Measurements from ENCODE around the gene BPIFB3.

Gene BPIFB3, protein sequence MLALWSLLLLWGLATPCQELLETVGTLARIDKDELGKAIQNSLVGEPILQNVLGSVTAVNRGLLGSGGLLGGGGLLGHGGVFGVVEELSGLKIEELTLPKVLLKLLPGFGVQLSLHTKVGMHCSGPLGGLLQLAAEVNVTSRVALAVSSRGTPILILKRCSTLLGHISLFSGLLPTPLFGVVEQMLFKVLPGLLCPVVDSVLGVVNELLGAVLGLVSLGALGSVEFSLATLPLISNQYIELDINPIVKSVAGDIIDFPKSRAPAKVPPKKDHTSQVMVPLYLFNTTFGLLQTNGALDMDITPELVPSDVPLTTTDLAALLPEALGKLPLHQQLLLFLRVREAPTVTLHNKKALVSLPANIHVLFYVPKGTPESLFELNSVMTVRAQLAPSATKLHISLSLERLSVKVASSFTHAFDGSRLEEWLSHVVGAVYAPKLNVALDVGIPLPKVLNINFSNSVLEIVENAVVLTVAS

DNA sequence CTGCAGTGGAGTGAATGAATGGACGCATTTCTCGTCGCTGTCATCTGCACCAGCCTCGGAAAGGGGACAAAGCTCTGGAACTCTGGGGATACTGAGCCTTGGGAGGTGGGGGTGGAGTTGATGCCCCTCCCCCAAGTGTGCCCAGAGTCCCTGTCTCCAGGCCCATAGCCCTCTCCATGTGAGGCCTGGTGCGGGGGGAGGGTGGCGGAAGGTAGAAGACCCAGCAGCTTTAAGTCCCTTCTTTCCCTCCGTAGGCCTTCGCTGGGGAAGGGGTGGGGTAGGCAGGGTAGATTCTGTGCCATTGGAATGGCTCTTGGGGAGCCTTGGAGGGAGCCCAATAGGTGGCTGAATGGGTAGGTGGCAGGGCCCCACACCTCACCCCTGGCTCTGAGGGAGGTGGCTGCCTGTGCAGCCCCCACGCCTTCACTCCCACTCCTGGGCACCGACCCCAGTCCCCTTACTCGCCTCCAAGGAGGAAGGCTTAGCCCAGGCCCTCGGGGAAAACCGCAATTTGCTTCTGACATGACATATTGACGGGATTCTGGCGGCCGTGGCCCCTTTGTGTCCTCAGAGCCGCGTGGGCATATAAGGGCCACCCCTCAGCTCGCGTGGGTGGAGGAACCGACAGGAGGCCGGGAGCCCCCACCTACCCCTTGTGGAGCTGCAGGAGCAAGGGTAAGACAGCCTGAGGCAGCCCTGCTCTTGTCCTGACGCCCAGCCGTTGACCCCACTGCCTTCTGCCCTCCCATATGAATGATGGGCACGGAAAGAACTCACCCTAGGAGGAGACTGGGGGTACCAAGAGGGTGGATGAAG lies at the start of gene BPIFB3:
Gene BPIFB3, plus strand, starts transcription at position 613 of the 816 bp plus-strand sequence. CDS start 1,533 bp downstream, outside the sequence.
- H3K4me1 Mint-ChIP-seq, result no peaks in the 10 kb centered on the region
- TF ChIP-seq, protein P1, sequence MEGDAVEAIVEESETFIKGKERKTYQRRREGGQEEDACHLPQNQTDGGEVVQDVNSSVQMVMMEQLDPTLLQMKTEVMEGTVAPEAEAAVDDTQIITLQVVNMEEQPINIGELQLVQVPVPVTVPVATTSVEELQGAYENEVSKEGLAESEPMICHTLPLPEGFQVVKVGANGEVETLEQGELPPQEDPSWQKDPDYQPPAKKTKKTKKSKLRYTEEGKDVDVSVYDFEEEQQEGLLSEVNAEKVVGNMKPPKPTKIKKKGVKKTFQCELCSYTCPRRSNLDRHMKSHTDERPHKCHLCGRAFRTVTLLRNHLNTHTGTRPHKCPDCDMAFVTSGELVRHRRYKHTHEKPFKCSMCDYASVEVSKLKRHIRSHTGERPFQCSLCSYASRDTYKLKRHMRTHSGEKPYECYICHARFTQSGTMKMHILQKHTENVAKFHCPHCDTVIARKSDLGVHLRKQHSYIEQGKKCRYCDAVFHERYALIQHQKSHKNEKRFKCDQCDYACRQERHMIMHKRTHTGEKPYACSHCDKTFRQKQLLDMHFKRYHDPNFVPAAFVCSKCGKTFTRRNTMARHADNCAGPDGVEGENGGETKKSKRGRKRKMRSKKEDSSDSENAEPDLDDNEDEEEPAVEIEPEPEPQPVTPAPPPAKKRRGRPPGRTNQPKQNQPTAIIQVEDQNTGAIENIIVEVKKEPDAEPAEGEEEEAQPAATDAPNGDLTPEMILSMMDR (IDR thresholded peaks at IDR 0.05), result no peak
- H3K9me3 Mint-ChIP-seq, result no peaks in the 10 kb centered on the region
- no peak within 1 kb of the TSS for H3K27ac Mint-ChIP-seq
- no peaks in the 10 kb centered on the region for H3K36me3 Mint-ChIP-seq (ENCODE audit: low read depth)
- no peak within 1 kb of the TSS for H3K4me3 Mint-ChIP-seq
- peaks cover 23% of the 10 kb centered on the region for H3K27me3 Mint-ChIP-seq (ENCODE audit: low read depth, poor library complexity)
- DNase-seq, result no peak

DNA sequence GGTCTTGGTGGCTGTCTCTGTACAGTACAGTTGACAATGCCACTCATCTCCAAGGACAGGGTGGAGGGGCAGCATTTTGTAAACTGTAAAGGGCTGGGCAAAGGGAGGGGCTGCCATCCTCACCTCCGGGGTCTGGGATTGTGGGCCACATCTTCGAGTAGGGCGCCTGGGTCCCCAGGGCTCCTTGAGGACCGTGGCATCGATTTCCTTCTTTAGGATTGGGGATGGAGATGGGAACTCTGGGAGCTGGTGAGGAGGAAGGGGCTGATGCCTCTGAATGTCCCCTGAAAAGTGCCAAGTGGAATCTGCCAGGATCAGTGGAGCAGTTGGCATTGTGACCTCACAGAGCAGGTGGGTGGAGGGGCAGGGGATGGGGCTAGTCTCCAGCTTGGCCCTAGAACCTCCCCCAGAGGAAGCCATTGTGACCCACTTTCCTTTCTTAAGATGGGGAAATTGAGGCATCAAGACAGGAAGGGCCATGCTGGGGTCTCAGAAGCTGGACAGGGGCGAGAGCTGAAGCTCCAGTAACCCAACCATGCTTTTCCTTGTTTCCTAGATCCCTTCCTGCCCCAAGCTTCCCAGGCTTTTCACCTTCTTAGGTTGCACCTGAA lies 49.5 kb upstream of the BPIFB3 start, which contains the start of gene SUN5:
Gene SUN5, minus strand, starts transcription at position 293 of the 611 bp plus-strand sequence. Its CDS starts 93 bp downstream, at position 200.
- peaks cover 21% of the 10 kb centered on the region for H3K27me3 Mint-ChIP-seq (ENCODE audit: low read depth, poor library complexity)
- H3K9me3 Mint-ChIP-seq, result peaks cover 5% of the 10 kb centered on the region
- DNase-seq, result no peak
- TF ChIP-seq, protein P1 (IDR thresholded peaks at IDR 0.05), result no peak
- H3K4me1 Mint-ChIP-seq, result peaks cover 14% of the 10 kb centered on the region
- no peak within 1 kb of the TSS for H3K27ac Mint-ChIP-seq
- H3K4me3 Mint-ChIP-seq, result no peak within 1 kb of the TSS
- H3K36me3 Mint-ChIP-seq (ENCODE audit: low read depth), result no peaks in the 10 kb centered on the region

DNA sequence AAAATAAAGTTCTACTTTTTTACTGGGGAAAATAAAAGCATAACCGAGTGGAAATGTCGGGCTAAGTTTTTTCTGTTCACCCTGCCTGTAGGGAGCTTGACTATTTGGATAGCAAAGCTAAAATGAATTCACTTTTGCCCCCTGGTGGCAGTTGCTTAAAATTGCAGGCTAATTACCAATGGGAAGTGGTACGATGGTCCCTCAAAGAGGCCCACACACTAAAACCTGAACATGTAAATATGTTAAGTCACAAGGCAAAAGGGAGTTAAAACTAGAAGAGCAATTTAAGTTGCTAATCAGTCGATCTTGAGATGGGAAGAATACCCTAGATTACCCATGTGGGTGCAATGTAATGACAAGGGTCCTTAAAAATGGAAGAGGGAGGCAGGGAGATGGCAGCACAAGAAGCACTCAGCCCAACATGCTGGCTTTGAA lies 48.6 kb upstream of the BPIFB3 start:
- Mint-ChIP-seq H3K9me3 (peaks cover 5% of the 10 kb centered on the region), H3K4me1 (peaks cover 22% of the 10 kb centered on the region), H3K27ac (no peak overlapping the region), H3K4me3 (no peak overlapping the region), H3K27me3 (ENCODE audit: low read depth, poor library complexity) (peaks cover 21% of the 10 kb centered on the region), H3K36me3 (ENCODE audit: low read depth) (no peaks in the 10 kb centered on the region)
- no peak for DNase-seq
- TF ChIP-seq, protein P1 (IDR thresholded peaks at IDR 0.05), result peak; percentile 47

DNA sequence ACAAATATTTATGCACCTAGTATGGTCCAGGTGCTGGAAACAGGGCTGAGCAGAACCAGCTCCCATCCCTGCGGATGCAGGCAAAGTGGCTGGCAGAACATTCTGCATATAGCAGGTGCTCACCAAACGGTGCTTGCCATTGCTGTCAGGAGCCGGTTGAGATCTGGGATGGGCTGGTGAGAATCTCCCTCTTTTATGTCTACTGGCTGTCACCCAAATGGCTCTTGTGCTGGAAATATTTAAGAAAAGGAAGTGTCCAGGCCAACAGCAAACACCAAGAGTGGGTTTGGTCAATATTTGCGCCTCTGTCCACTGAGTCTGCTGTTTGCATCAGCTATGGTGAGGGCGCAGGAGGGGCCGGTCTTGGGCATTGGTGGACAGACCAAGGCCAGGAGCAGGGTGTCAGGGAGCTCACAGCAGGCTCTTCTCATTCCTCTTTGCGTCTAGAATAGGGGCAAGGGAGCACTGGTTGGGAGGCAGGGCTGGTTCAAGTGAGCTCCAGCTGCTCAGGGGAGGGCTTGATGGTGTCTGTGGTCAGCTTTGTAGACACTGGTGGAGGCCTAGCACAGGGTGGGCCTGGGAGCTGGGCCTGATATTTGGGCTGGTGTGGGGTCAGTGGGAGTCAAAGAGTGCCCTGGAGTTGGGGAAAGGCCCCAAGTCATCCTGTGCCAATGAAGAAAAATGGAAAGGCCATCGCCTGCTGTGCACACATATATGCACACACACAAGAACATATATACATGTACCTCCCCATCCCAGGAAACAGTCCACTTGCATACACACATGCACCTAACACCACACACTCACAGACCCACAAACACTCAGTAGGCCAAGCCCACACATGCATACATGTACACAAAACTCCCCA lies 47.6 kb upstream of the BPIFB3 start:
- peaks cover 22% of the 10 kb centered on the region for H3K4me1 Mint-ChIP-seq
- no peak overlapping the region for H3K4me3 Mint-ChIP-seq
- no peak for DNase-seq
- peaks cover 5% of the 10 kb centered on the region for H3K9me3 Mint-ChIP-seq
- no peak overlapping the region for H3K27ac Mint-ChIP-seq
- TF ChIP-seq, protein P1 (IDR thresholded peaks at IDR 0.05), result no peak
- no peaks in the 10 kb centered on the region for H3K36me3 Mint-ChIP-seq (ENCODE audit: low read depth)
- H3K27me3 Mint-ChIP-seq (ENCODE audit: low read depth, poor library complexity), result peaks cover 14% of the 10 kb centered on the region

DNA sequence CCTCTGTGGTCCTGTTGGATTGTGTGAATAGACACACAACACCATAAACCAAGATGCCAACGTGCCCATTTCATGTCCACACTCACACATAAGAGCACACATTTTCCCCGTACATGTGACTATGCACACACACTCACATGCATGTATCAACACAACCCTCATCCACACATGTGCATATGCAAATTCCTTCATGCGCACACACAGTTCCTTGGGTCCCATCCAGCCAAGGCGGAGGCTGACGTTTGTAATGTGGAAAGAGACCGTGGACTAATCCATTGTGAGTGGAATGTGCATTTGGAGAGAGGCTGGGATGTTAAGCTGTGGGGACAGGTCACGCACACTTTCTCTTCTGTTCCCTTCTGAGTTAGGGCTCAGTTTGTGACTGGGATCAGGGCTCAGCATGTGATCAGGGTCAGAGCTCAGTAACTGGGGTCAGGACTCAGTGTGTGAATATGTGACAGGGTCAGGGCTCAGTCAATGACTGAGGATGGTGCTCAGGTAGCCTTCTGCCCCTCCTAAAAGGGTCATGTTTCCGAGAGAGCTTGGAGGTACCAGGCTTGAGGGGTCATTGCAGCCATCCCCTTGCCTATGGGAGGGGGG lies 46.8 kb upstream of the BPIFB3 start:
- Mint-ChIP-seq H3K4me3 (no peak overlapping the region), H3K27me3 (ENCODE audit: low read depth, poor library complexity) (peaks cover 13% of the 10 kb centered on the region), H3K36me3 (ENCODE audit: low read depth) (no peaks in the 10 kb centered on the region), H3K9me3 (peaks cover 5% of the 10 kb centered on the region), H3K27ac (no peak overlapping the region), H3K4me1 (peaks cover 22% of the 10 kb centered on the region)
- TF ChIP-seq, protein P1 (IDR thresholded peaks at IDR 0.05), result no peak
- DNase-seq, result no peak

Data from nephron progenitor cell (in vitro differentiated cells).